Fibroblast of villous mesenchyme (primary cell): ENCODE data around the gene CA9. TPM values are rescaled to one million over a fixed set of nuclear protein-coding genes. Genes with fewer than 3 reads are reported as not detected.

Experiments
- DNase-seq: peaks from one replicate; pipeline ENCODE4 v3.0.0-alpha.2; 2010; ENCODE audit warnings: low read depth
- H3K4me3 ChIP-seq: 2 replicates; pipeline ENCODE4 v1.5.1; 2011; ENCODE audit warnings: low read depth, mild to moderate bottlenecking, low read length
- CTCF ChIP-seq: IDR thresholded peaks from 2 replicates; pipeline ENCODE4 v1.5.1; 2012; ENCODE audit warnings: low read depth, mild to moderate bottlenecking, low read length; ENCODE audit not compliant: insufficient read depth
- total RNA-seq: library from RNA; depleted of rRNA; stranded (reverse); fragments of >200 nt; gene quantifications from 2 replicates; pipeline ENCODE4 v1.2.3, GENCODE V29; 2012

CA9 gene
- total RNA-seq, 1 donor = not detected

- no peak overlapping the region for H3K4me3 ChIP-seq
- peak; percentile 96 for TF ChIP-seq CTCF
- peak; percentile 63 for DNase-seq
Measured at GRCh38 chr9:35696520-35697215, 22.9 kb downstream of the CA9 start.

- no peak overlapping the region for H3K4me3 ChIP-seq
- no peak for TF ChIP-seq CTCF
- DNase-seq = no peak
Measured at GRCh38 chr9:35697486-35697885, 23.8 kb downstream of the CA9 start.

- no peak overlapping the region for H3K4me3 ChIP-seq
- no peak for DNase-seq
- TF ChIP-seq CTCF = no peak
Measured at GRCh38 chr9:35698231-35698630, 24.5 kb downstream of the CA9 start.

GRCh38 chr9:35700031-35700430, 26.3 kb downstream of the CA9 start:
- DNase-seq = no peak
- no peak for TF ChIP-seq CTCF
- H3K4me3 ChIP-seq = no peak overlapping the region

- no peak for DNase-seq
- no peak overlapping the region for H3K4me3 ChIP-seq
- no peak for TF ChIP-seq CTCF
Measured at GRCh38 chr9:35700942-35701341, 27.2 kb downstream of the CA9 start.

- no peak for TF ChIP-seq CTCF
- H3K4me3 ChIP-seq = no peak overlapping the region
- DNase-seq = no peak
Measured at GRCh38 chr9:35702696-35703095, 29.0 kb downstream of the CA9 start.

- TF ChIP-seq CTCF = no peak
- DNase-seq = no peak
- H3K4me3 ChIP-seq = no peak overlapping the region
Measured at GRCh38 chr9:35703906-35704672, 30.4 kb downstream of the CA9 start.
